ENCODE results near the gene OR52W1. TPM values are rescaled to one million over a fixed set of nuclear protein-coding genes. Genes with fewer than 3 reads are reported as not detected.

OR52W1 gene
- total RNA-seq, 1 experiment from 2014 or later, result not detected

DNA sequence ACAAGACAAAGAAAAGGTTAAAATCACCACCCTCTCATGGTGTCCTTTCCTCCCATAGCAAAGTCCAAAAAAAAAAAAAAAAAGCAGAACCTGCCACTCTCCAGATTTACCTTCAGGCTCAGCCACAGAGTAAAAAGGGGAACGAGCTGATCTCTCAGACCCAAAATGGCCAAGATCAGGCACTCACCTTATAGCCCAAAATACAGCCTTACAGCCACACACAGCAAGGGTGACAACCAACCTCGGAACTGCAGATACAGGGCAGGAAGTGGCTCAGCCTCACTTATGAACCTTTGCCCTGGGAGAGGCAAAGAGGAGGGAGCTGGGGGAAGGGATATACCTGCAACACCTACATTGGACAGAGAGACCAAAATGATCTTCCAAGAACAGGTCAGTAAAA is 30.9 kb downstream of the OR52W1 start:
- TF ChIP-seq, protein P1, sequence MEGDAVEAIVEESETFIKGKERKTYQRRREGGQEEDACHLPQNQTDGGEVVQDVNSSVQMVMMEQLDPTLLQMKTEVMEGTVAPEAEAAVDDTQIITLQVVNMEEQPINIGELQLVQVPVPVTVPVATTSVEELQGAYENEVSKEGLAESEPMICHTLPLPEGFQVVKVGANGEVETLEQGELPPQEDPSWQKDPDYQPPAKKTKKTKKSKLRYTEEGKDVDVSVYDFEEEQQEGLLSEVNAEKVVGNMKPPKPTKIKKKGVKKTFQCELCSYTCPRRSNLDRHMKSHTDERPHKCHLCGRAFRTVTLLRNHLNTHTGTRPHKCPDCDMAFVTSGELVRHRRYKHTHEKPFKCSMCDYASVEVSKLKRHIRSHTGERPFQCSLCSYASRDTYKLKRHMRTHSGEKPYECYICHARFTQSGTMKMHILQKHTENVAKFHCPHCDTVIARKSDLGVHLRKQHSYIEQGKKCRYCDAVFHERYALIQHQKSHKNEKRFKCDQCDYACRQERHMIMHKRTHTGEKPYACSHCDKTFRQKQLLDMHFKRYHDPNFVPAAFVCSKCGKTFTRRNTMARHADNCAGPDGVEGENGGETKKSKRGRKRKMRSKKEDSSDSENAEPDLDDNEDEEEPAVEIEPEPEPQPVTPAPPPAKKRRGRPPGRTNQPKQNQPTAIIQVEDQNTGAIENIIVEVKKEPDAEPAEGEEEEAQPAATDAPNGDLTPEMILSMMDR (IDR thresholded peaks at IDR 0.05; ENCODE audit: unreplicated experiment), result no peak
- H3K4me3 Mint-ChIP-seq (ENCODE audit: low read depth, unreplicated experiment), result no peak overlapping the region
- H3K36me3 Mint-ChIP-seq (ENCODE audit: insufficient read depth, unreplicated experiment), result peaks cover 17% of the 10 kb centered on the region
- H3K9me3 Mint-ChIP-seq (ENCODE audit: low read depth, unreplicated experiment), result no peaks in the 10 kb centered on the region
- H3K4me1 Mint-ChIP-seq (ENCODE audit: low read depth, unreplicated experiment), result peaks cover 71% of the 10 kb centered on the region
- intact Hi-C loops (cut with micrococcal nuclease; ENCODE audit: unreplicated experiment), result no loop called here
- CTCF ChIA-PET, result interaction anchor here (0.7 to 1.2 kb wide), 2 partner anchors 24 to 30 kb away, joined by 7 read pairs; no protein-coding TSS in a partner anchor
- H3K27ac Mint-ChIP-seq (ENCODE audit: unreplicated experiment), result peak overlapping the region; percentile 28
- peak; percentile 18 for DNase-seq
- no peaks in the 10 kb centered on the region for H3K27me3 Mint-ChIP-seq (ENCODE audit: unreplicated experiment)
- no TSS peak for BruUV-seq (replicated peaks)

DNA sequence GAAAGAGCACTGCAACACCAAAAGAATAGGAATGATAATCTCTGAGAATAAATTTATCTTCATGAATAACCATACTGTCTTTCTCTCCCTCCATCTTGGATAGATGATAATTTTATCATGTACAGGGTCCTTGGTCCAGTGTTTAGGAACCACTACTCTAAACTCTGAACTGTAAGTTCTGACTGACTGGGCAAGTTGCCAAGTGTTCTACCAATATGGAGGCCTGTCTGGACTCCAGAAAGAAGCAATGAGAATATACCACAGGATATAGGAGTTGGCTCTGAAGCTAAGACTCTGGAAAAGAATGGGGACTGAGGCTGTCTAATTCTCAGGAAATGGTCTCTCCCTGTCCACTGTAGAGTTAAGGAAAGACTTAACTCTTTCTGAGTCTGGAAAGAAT is 33.9 kb downstream of the OR52W1 start:
- Mint-ChIP-seq H3K4me3 (ENCODE audit: low read depth, unreplicated experiment) (peak overlapping the region; percentile 95), H3K36me3 (ENCODE audit: insufficient read depth, unreplicated experiment) (peaks cover 23% of the 10 kb centered on the region), H3K27ac (ENCODE audit: unreplicated experiment) (peak overlapping the region; percentile 57), H3K4me1 (ENCODE audit: low read depth, unreplicated experiment) (peaks cover 43% of the 10 kb centered on the region), H3K9me3 (ENCODE audit: low read depth, unreplicated experiment) (no peaks in the 10 kb centered on the region), H3K27me3 (ENCODE audit: unreplicated experiment) (no peaks in the 10 kb centered on the region)
- BruUV-seq (replicated peaks), result no TSS peak
- intact Hi-C loops (cut with micrococcal nuclease; ENCODE audit: unreplicated experiment), result no loop called here
- DNase-seq, result no peak
- CTCF ChIA-PET, result no interaction called here
- TF ChIP-seq, protein P1 (IDR thresholded peaks at IDR 0.05; ENCODE audit: unreplicated experiment), result no peak

DNA sequence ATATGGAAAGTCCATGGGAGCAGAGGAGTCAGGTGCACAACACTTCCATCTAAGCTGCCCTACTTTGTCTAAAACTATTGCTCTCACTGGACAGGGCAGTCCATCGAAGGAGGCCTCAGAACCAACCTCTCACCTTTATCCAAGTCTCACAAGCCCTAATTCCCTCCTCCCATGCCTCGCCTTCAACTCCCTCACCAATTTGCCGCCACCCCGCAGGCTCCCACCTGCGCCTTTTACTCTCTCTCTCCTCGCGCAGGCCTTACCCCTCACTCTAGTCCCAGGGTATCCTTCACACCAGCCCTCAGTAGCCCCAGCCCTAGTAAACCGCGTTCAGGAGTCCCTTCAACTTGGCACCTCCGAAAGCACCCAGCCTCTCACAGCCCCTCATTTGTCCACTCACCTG is 35.0 kb downstream of the OR52W1 start:
- Mint-ChIP-seq H3K4me3 (ENCODE audit: low read depth, unreplicated experiment) (peak overlapping the region; percentile 95), H3K4me1 (ENCODE audit: low read depth, unreplicated experiment) (peaks cover 38% of the 10 kb centered on the region), H3K9me3 (ENCODE audit: low read depth, unreplicated experiment) (no peaks in the 10 kb centered on the region), H3K27me3 (ENCODE audit: unreplicated experiment) (no peaks in the 10 kb centered on the region), H3K27ac (ENCODE audit: unreplicated experiment) (peak overlapping the region; percentile 93), H3K36me3 (ENCODE audit: insufficient read depth, unreplicated experiment) (peaks cover 23% of the 10 kb centered on the region)
- no TSS peak for BruUV-seq (replicated peaks)
- intact Hi-C loops (cut with micrococcal nuclease; ENCODE audit: unreplicated experiment), result loop anchor here (2.0 kb wide), 1 partner anchor 87 kb away; the partner anchor contains the start of gene CAVIN3
- TF ChIP-seq, protein P1 (IDR thresholded peaks at IDR 0.05; ENCODE audit: unreplicated experiment), result no peak
- DNase-seq, result peak; percentile 11
- CTCF ChIA-PET, result interaction anchor here (0.7 to 1.8 kb wide), 3 partner anchors 17 to 129 kb away, joined by 3 to 8 read pairs (median 3); no protein-coding TSS in a partner anchor

DNA sequence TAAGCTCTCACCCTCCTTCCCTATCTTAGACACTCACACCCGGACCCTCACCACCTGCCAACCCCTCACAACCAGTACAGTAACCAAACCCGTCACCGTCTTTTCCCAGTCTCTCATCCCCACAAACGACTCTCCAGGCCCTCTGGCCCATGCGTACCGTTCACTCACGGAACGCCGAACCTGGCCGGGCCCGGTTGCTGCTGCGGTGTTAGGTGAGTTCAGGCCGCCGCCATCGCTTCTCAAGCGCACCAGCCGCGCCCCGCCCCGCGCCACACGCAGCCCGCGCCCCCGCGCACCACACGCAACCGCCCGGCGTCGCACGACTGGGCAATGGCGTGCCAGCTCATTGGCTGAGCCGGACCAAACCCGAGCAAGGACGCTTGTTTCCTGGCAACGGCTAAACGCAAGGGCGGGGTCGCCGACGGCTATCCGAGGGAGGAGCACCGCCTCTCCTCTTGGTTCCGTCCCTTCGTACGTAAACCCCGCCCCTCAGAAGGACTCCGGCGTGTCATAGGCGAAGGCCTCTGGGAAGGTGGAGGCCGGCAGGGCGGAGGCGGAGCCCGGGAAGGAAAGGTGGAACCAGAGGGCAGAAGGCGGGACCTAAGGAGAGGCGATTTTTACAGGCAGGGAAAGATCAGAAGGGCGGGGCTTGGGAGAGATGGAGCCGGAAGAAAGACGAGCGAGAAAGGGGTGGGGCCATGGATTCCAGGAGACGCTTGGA is 35.5 kb downstream of the OR52W1 start, which contains the start of gene FHIP1B:
Gene FHIP1B, minus strand, starts transcription at position 250 of the 721 bp plus-strand sequence. CDS start 10,120 bp downstream, outside the sequence.
- CTCF ChIA-PET, result interaction anchor here (0.7 to 1.8 kb wide), 4 partner anchors 17 to 1186 kb away, joined by 3 to 8 read pairs (median 3); no protein-coding TSS in a partner anchor
- peaks cover 33% of the 10 kb centered on the region for H3K4me1 Mint-ChIP-seq (ENCODE audit: low read depth, unreplicated experiment)
- no peaks in the 10 kb centered on the region for H3K27me3 Mint-ChIP-seq (ENCODE audit: unreplicated experiment)
- no peaks in the 10 kb centered on the region for H3K9me3 Mint-ChIP-seq (ENCODE audit: low read depth, unreplicated experiment)
- no TSS peak for BruUV-seq (replicated peaks)
- TF ChIP-seq, protein P1 (IDR thresholded peaks at IDR 0.05; ENCODE audit: unreplicated experiment), result no peak
- peak; percentile 99 for DNase-seq
- intact Hi-C loops (cut with micrococcal nuclease; ENCODE audit: unreplicated experiment), result loop anchor here (2.0 kb wide), 1 partner anchor 86 kb away; the partner anchor contains the start of gene CAVIN3
- peak within 1 kb of the TSS; percentile 95 for H3K4me3 Mint-ChIP-seq (ENCODE audit: low read depth, unreplicated experiment)
- peak within 1 kb of the TSS; percentile 93 for H3K27ac Mint-ChIP-seq (ENCODE audit: unreplicated experiment)
- H3K36me3 Mint-ChIP-seq (ENCODE audit: insufficient read depth, unreplicated experiment), result peaks cover 23% of the 10 kb centered on the region

All from Calu3 (cell line).